GM12878 (cell line): ENCODE data around the gene SLC6A7. TPM values are rescaled to one million over a fixed set of nuclear protein-coding genes. Genes with fewer than 3 reads are reported as not detected.

Experiments used
- ATAC-seq: fragments of 200-7000 bp; cut with Tn5 transposase; 3 replicates; pipeline ENCODE4 v1.9.1; 2020; ENCODE audit warnings: mild to moderate bottlenecking, moderate library complexity
- BruUV-seq: library from RNA; stranded (reverse); fragments of 400-500 nt; replicated peaks from 2 replicates; lab custom pipeline; 2021; lab: Mats Ljungman, UMichigan
- CTCF ChIA-PET: fragments of 300-600 bp; sonication (Branson Sonifier 250); formaldehyde crosslinking; extraction: SDS; loops from one replicate; lab custom pipeline; 2021; ENCODE audit warnings: inconsistent platforms; lab: Yijun Ruan, JAX
- POLR2A ChIA-PET: fragments of 350-600 bp; formaldehyde crosslinking; extraction: SDS; loops from one replicate; lab custom pipeline; 2021; ENCODE audit warnings: inconsistent platforms; lab: Charles Lee
- RAD21 ChIA-PET: fragments of 300-600 bp; sonication (Branson Sonifier 250); formaldehyde crosslinking; loops from one replicate; lab custom pipeline; 2023; ENCODE audit warnings: antibody characterized with exemption; ENCODE audit not compliant: unreplicated experiment; lab: Charles Lee
- SMC1A ChIA-PET: fragments of 300-600 bp; sonication (Branson Sonifier 250); formaldehyde crosslinking; loops from one replicate; lab custom pipeline; 2023; ENCODE audit not compliant: unreplicated experiment, uncharacterized antibody; lab: Charles Lee
- DNase-seq: peaks from one replicate; pipeline ENCODE4 v3.0.0-alpha.2; 2011; ENCODE audit warnings: low read depth, low spot score
- FAIRE-seq: peaks from 3 replicates; lab custom pipeline; 2011; peaks lifted over from hg19 to GRCh38; lab: Jason Lieb, UNC
- H2AFZ ChIP-seq: 2 replicates; pipeline ENCODE4 v1.6.0; 2011; ENCODE audit warnings: low read depth, low read length, control low read depth; ENCODE audit not compliant: control insufficient read depth
- H3K27ac ChIP-seq: 2 replicates; pipeline ENCODE4 v1.5.1; 2011; ENCODE audit warnings: control low read depth; ENCODE audit not compliant: control insufficient read depth, insufficient read depth
- H3K27me3 ChIP-seq, 2 experiments: replicated peaks in 1 of 2; 2 replicates each; pipeline versions ENCODE4 v1.6.0 to v1.6.1; 2011; ENCODE audit warnings: low read length in 1 of 2; ENCODE audit not compliant: control insufficient read depth in 2 of 2, insufficient read depth in 2 of 2
- H3K36me3 ChIP-seq, 2 experiments: 2 replicates each; pipeline ENCODE4 v1.5.1; 2011; ENCODE audit warnings: low read length in 1 of 2; ENCODE audit not compliant: control insufficient read depth in 2 of 2, insufficient read depth in 2 of 2
- H3K4me1 ChIP-seq: 2 replicates; pipeline ENCODE4 v1.6.1; 2011; ENCODE audit warnings: mild to moderate bottlenecking, low read length, moderate library complexity, mixed read lengths; ENCODE audit not compliant: control insufficient read depth, insufficient read depth
- H3K4me2 ChIP-seq: 2 replicates; pipeline ENCODE4 v1.6.0; 2011; ENCODE audit warnings: control low read depth; ENCODE audit not compliant: control insufficient read depth, insufficient read depth
- H3K4me3 ChIP-seq: fragments of 200-600 bp; sonication (generic); 2 replicates; pipeline ENCODE4 v1.5.1; 2016
- H3K79me2 ChIP-seq: 2 replicates; pipeline ENCODE4 v1.6.0; 2011; ENCODE audit warnings: low read length; ENCODE audit not compliant: control insufficient read depth, insufficient read depth
- H3K9ac ChIP-seq: 2 replicates; pipeline ENCODE4 v1.8.0; 2011; ENCODE audit warnings: low read length, control low read depth, mixed read lengths; ENCODE audit not compliant: control insufficient read depth, insufficient read depth
- H3K9me3 ChIP-seq: replicated peaks from 3 replicates; pipeline ENCODE4 v1.5.1; 2011; ENCODE audit warnings: mild to moderate bottlenecking, low read length; ENCODE audit not compliant: control insufficient read depth, insufficient read depth
- H4K20me1 ChIP-seq: 2 replicates; pipeline ENCODE4 v1.6.0; 2011; ENCODE audit not compliant: control insufficient read depth, insufficient read depth
- CBX5 ChIP-seq: sonication (generic); IDR thresholded peaks from 2 replicates; pipeline ENCODE4 v1.6.1; 2016; ENCODE audit warnings: low read depth, moderate library complexity, mild to moderate bottlenecking, inconsistent platforms
- CREM ChIP-seq: IDR thresholded peaks from 2 replicates; pipeline ENCODE4 v1.6.1; 2014; ENCODE audit warnings: antibody characterized with exemption, low read depth
- EZH2 ChIP-seq: IDR thresholded peaks from 2 replicates; pipeline ENCODE4 v1.6.1; 2012; ENCODE audit warnings: low read depth, mild to moderate bottlenecking, control low read depth, inconsistent platforms, low read length, borderline replicate concordance; ENCODE audit not compliant: control insufficient read depth
- FOXK2 ChIP-seq: fragments of 450-650 bp; IDR thresholded peaks from 2 replicates; pipeline ENCODE4 v1.6.1; 2017; ENCODE audit warnings: mild to moderate bottlenecking, moderate library complexity
- JUND ChIP-seq: IDR thresholded peaks from 2 replicates; pipeline ENCODE4 v1.6.1; 2012; ENCODE audit warnings: low read depth, mild to moderate bottlenecking, low read length, improper control_type of control experiment, moderate library complexity
- MTA3 ChIP-seq: IDR thresholded peaks from 2 replicates; pipeline ENCODE4 v1.6.1; 2012; ENCODE audit warnings: low read length, inconsistent platforms, borderline replicate concordance
- NR2F1 ChIP-seq: fragments of 450-650 bp; conservative IDR thresholded peaks from 2 replicates; pipeline ENCODE4 v1.6.1; 2017; ENCODE audit warnings: mild to moderate bottlenecking
- RAD21 ChIP-seq: IDR thresholded peaks from 2 replicates; pipeline ENCODE4 v1.6.1; 2011; ENCODE audit warnings: mild to moderate bottlenecking, low read depth, low read length, moderate library complexity; ENCODE audit not compliant: insufficient read depth
- SMC3 ChIP-seq: IDR thresholded peaks from 2 replicates; pipeline ENCODE4 v1.6.1; 2011; ENCODE audit warnings: low read length, improper control_type of control experiment, borderline replicate concordance
- TCF12 ChIP-seq: IDR thresholded peaks from 2 replicates; pipeline ENCODE4 v1.6.1; 2011; ENCODE audit warnings: low read depth, mild to moderate bottlenecking, low read length
- WGBS: methylation state at CpG from one replicate; pipeline ENCODE4 v1.1.6; 2016; ENCODE audit warnings: low lambda C conversion rate; ENCODE audit not compliant: insufficient replicate concordance, insufficient coverage; ENCODE audit errors: missing lambda C conversion rate; 5-methylcytosine and 5-hydroxymethylcytosine counted together
- in situ Hi-C: fragments of 300-500 bp; cut with MboI; formaldehyde crosslinking; loops from 9 replicates; pipeline ENCODE4 v1.14.3; 2018; ENCODE audit warnings: mixed read lengths
- intact Hi-C: fragments of 100-400 bp; cut with micrococcal nuclease; formaldehyde crosslinking; loops from one replicate; pipeline ENCODE4 v1.14.2; 2022; ENCODE audit not compliant: unreplicated experiment
- polyA plus RNA-seq, 11 experiments: library from polyadenylated mRNA; depleted of rRNA in 4 of 11; unstranded in 6 of 11; stranded (reverse) in 5 of 11; fragments of >200 nt; fragmentation: Nextera tagmentation in 4 of 11; fragmentation: Illumina TruSeq in 1 of 11; extraction: Ambion mirVana in 4 of 11; extraction: Trizol in 1 of 11; gene quantifications; 1 replicate in 1 of 11; 2 replicates in 10 of 11; pipeline versions ENCODE4 v1.2.1 to v1.2.3, GENCODE V29; 2011 to 2016; ENCODE audit warnings: inconsistent platforms in 2 of 11, missing spikeins in 2 of 11, low read depth in 1 of 11
- total RNA-seq, 4 experiments: library from RNA; depleted of rRNA in 3 of 4; stranded (reverse); fragments of >200 nt in 3 of 4; fragmentation: Illumina TruSeq in 1 of 4; extraction: Trizol in 1 of 4; gene quantifications; 2 replicates each; pipeline versions ENCODE4 v1.2.1 to v1.2.3, GENCODE V29; 2013 to 2021
- TF ChIP-seq, protein P1 (sequence below): fragments of 450-650 bp; IDR thresholded peaks from 2 replicates; pipeline ENCODE4 v1.6.1; 2017; ENCODE audit warnings: mild to moderate bottlenecking, moderate library complexity

SLC6A7 gene
- total and polyA plus RNA-seq, 10 of the 15 experiments (the other 5 are each of a cell fraction or from before 2014, with no cell fraction given) = 0.01 to 0.15 (median 0.06) TPM; not detected in 7

DNA sequence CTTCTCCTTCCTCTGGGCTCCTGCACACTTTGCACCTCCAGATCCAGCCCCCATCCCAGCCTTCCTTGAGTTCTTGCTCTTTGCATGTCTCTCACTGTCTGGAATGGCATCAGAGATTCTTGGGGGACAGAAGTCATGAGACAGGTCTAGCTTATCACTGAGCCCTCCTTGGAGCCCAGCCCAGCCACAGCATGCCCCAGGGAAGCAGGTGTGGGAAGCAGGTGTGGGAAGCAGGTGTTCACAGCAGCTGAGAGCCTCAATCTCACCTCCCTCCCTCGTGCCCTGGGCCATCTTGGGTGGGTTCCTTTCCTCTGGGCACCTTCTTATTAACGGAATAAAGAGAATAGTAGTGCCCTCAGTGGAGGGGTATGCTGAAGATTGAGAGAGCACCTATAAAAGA, 27.2 kb downstream of the SLC6A7 start:
- no peak for ATAC-seq
- ChIA-PET POLR2A (no interaction called here), SMC1A (interaction anchor here (0.7 to 1.5 kb wide), 2 partner anchors 63 to 86 kb away, joined by 3 to 4 read pairs; no protein-coding TSS in a partner anchor), RAD21 (interaction anchor here (2.3 kb wide), 1 partner anchor 87 kb away, joined by 9 read pairs; no protein-coding TSS in a partner anchor), CTCF (interaction anchor here (1.1 to 4.7 kb wide), 7 partner anchors 8 to 134 kb away, joined by 3 to 30 read pairs (median 12); no protein-coding TSS in a partner anchor)
- Histone ChIP-seq H3K4me3 (no peak overlapping the region), H3K27ac (no peak overlapping the region), H3K27me3 (peaks cover 2 to 4% of the 10 kb centered on the region in 2 experiments; a peak in 3 of 4 replicates), H3K36me3 (no peaks in the 10 kb centered on the region), H3K4me2 (no peak overlapping the region), H2AFZ (no peak overlapping the region), H3K9me3 (no peaks in the 10 kb centered on the region), H3K9ac (no peak overlapping the region), H3K79me2 (no peaks in the 10 kb centered on the region), H4K20me1 (no peaks in the 10 kb centered on the region), H3K4me1 (no peaks in the 10 kb centered on the region)
- in situ Hi-C loops = no loop called here
- FAIRE-seq = no peak
- 0% methylated on average over 2 of the region's 2 CpGs for WGBS
- no peak for TF ChIP-seq JUND
- no peak for TF ChIP-seq TCF12
- TF ChIP-seq CREM = no peak
- intact Hi-C loops = loop anchor here (5.0 to 10.0 kb wide), 2 partner anchors 180 to 582 kb away; no protein-coding TSS in a partner anchor
- DNase-seq = no peak
- BruUV-seq = no TSS peak

GRCh38 chr5:150217873-150218692, 28.2 kb downstream of the SLC6A7 start:
- Histone ChIP-seq H3K9ac (no peak overlapping the region), H3K4me2 (no peak overlapping the region), H3K27ac (no peak overlapping the region), H3K79me2 (no peaks in the 10 kb centered on the region), H3K4me3 (no peak overlapping the region), H3K9me3 (no peaks in the 10 kb centered on the region), H2AFZ (no peak overlapping the region), H3K27me3 (peaks cover 2 to 4% of the 10 kb centered on the region in 2 experiments; a peak in 3 of 4 replicates), H3K4me1 (no peaks in the 10 kb centered on the region), H3K36me3 (no peaks in the 10 kb centered on the region), H4K20me1 (no peaks in the 10 kb centered on the region)
- WGBS = 13% methylated on average over 10 of the region's 10 CpGs
- intact Hi-C loops = loop anchor here (1.0 to 10.0 kb wide), 5 partner anchors 57 to 583 kb away; no protein-coding TSS in a partner anchor
- DNase-seq (peak; percentile 28), FAIRE-seq (peak; percentile 99), ATAC-seq (peak; percentile 99)
- ChIA-PET CTCF (interaction anchor here (0.7 to 4.7 kb wide), 16 partner anchors 9 to 154 kb away, joined by 3 to 30 read pairs (median 6); no protein-coding TSS in a partner anchor), POLR2A (interaction anchor here (0.5 to 0.8 kb wide), 2 partner anchors 63 to 222 kb away, joined by 3 to 6 read pairs; partner anchors contain the start of gene PDGFRB), SMC1A (interaction anchor here (0.6 to 3.5 kb wide), 7 partner anchors 18 to 183 kb away, joined by 3 to 22 read pairs (median 4); no protein-coding TSS in a partner anchor), RAD21 (interaction anchor here (0.6 to 2.3 kb wide), 12 partner anchors 9 to 320 kb away, joined by 3 to 9 read pairs (median 3); no protein-coding TSS in a partner anchor)
- BruUV-seq = no TSS peak
- in situ Hi-C loops = no loop called here
- TF ChIP-seq FOXK2 (no peak), MTA3 (no peak), CBX5 (no peak), SMC3 (peak; percentile 92), RAD21 (peak; percentile 93), NR2F1 (0 out of 2 replicates have a peak, but pooled peaks have one; percentile 26), EZH2 (no peak)
- TF ChIP-seq, protein P1, sequence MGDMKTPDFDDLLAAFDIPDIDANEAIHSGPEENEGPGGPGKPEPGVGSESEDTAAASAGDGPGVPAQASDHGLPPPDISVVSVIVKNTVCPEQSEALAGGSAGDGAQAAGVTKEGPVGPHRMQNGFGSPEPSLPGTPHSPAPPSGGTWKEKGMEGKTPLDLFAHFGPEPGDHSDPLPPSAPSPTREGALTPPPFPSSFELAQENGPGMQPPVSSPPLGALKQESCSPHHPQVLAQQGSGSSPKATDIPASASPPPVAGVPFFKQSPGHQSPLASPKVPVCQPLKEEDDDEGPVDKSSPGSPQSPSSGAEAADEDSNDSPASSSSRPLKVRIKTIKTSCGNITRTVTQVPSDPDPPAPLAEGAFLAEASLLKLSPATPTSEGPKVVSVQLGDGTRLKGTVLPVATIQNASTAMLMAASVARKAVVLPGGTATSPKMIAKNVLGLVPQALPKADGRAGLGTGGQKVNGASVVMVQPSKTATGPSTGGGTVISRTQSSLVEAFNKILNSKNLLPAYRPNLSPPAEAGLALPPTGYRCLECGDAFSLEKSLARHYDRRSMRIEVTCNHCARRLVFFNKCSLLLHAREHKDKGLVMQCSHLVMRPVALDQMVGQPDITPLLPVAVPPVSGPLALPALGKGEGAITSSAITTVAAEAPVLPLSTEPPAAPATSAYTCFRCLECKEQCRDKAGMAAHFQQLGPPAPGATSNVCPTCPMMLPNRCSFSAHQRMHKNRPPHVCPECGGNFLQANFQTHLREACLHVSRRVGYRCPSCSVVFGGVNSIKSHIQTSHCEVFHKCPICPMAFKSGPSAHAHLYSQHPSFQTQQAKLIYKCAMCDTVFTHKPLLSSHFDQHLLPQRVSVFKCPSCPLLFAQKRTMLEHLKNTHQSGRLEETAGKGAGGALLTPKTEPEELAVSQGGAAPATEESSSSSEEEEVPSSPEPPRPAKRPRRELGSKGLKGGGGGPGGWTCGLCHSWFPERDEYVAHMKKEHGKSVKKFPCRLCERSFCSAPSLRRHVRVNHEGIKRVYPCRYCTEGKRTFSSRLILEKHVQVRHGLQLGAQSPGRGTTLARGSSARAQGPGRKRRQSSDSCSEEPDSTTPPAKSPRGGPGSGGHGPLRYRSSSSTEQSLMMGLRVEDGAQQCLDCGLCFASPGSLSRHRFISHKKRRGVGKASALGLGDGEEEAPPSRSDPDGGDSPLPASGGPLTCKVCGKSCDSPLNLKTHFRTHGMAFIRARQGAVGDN = no peak
